GM12872 (cell line): ENCODE measurements around the gene CCDC88C.

ENCODE experiments used
- TF ChIP-seq, protein P1 (sequence below): IDR thresholded peaks from 3 replicates; pipeline ENCODE4 v1.5.1; 2011; ENCODE audit warnings: low read depth, mild to moderate bottlenecking, low read length, moderate library complexity; ENCODE audit not compliant: insufficient read depth

CCDC88C gene

DNA sequence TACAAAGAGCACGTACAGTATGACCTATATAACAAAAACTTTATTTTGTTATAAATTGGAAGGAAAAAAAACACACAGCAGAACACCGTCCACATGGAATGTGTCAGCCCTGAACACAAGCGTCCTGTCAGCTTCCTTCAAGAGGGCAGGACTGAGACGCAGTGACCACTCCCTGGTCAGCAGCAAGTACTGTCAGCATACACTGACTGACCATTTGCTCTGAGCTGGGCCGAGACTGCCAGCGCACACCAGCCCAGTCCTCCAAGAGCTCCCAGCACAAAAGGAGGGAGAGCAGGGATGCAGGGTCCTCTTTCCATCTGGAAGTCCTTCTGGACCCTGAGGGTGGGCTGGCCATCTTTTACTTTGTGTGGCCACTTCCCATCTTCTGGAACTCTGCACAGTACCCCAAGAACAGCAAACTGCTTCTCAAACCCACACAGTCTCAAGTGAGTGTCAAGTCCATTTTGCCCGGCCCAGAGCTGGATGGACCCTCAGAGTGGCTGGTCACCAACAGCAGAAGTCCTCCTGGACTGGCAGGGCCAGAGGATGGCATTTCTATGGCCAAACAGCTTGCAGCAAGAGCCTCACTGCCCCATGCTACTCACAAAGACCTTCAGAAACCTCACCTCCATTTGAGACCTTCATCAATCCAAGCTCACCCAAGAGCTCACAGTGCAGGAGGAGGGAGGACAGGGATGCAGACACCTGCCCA is 11.7 kb downstream of the CCDC88C start:
- TF ChIP-seq, protein P1, sequence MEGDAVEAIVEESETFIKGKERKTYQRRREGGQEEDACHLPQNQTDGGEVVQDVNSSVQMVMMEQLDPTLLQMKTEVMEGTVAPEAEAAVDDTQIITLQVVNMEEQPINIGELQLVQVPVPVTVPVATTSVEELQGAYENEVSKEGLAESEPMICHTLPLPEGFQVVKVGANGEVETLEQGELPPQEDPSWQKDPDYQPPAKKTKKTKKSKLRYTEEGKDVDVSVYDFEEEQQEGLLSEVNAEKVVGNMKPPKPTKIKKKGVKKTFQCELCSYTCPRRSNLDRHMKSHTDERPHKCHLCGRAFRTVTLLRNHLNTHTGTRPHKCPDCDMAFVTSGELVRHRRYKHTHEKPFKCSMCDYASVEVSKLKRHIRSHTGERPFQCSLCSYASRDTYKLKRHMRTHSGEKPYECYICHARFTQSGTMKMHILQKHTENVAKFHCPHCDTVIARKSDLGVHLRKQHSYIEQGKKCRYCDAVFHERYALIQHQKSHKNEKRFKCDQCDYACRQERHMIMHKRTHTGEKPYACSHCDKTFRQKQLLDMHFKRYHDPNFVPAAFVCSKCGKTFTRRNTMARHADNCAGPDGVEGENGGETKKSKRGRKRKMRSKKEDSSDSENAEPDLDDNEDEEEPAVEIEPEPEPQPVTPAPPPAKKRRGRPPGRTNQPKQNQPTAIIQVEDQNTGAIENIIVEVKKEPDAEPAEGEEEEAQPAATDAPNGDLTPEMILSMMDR: no peak

GRCh38 chr14:91405241-91405721 is 12.3 kb downstream of the CCDC88C start:
- TF ChIP-seq, protein P1: no peak

GRCh38 chr14:91402771-91403600 is 14.6 kb downstream of the CCDC88C start:
- TF ChIP-seq, protein P1: no peak

DNA sequence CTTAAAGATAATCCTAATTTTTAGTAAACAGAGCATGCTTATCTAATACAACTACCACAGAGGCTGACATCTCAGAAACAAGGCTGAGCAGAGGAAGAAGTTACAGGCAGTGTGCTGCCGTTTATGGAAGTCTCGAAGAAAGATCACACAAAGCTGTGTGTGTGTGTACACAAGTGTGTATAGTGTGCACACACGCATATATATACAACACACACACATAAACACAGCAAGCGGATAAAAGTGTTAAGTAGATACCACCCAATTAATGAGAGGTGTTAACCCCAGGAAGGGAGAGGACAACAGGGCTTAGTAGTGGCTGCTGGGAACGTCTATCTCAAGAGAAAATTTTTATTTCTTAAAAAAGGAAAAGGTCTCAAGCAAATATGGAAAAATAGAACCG is 15.3 kb downstream of the CCDC88C start:
- TF ChIP-seq, protein P1: no peak

DNA sequence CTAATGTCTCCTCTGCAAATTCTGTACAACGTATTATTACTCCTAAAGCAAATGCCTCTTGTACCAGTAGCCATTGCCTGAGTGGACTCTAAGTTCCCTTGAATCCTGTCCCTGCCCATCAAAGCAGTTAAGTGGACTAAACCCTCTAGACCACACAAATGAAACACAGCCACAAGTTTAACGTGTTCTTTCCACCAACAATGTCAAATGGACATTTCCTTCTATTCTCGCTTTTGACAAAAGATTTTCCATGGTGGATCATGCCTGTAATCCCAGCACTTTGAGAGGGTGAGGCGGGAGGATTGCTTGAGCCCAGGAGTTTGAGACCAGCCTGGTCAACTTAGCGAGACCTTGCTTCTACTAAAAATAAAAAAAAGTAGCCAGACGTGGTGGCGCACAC is 15.9 kb downstream of the CCDC88C start:
- TF ChIP-seq, protein P1: no peak

DNA sequence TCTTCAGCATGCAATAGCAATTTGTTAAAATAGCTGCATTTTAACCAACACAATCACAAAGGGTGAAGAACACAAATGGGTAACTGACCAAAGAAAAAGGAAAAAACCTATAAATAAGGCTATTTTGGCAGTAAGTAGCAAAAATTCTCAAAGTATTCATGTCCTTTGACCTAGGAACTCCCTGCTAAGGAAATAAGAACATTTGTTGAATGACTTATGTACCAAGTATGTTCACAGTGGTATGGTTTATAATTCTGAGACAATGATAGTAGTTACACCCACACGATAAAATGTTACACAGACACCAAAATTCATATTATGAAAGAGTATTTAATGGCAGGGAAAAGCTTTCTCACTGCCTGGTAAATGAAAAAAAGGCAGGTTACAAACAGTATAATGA is 16.9 kb downstream of the CCDC88C start:
- TF ChIP-seq, protein P1: no peak

- TF ChIP-seq, protein P1: no peak
These were observed 17.6 kb downstream of the CCDC88C start for GRCh38 chr14:91399868-91400640.
